H9 (cell line): ENCODE results near the gene BICD2. TPM values are rescaled to one million over a fixed set of nuclear protein-coding genes. Genes with fewer than 3 reads are reported as not detected.

Experiments
- DNase-seq: peaks from one replicate; pipeline ENCODE4 v3.0.0-alpha.2; 2017
- H2AFZ ChIP-seq: one replicate; pipeline ENCODE4 v1.6.1; 2013; ENCODE audit warnings: mild to moderate bottlenecking, low read length, control low read depth, moderate library complexity
- H2AK5ac ChIP-seq: 2 replicates; pipeline ENCODE4 v1.6.1; 2013; ENCODE audit warnings: low read length, control low read depth, mixed read lengths; ENCODE audit not compliant: insufficient read length
- H2BK120ac ChIP-seq: one replicate; pipeline ENCODE4 v1.6.1; 2013; ENCODE audit warnings: low read depth, mild to moderate bottlenecking, low read length, control low read depth, inconsistent platforms; ENCODE audit not compliant: poor library complexity, severe bottlenecking
- H2BK12ac ChIP-seq: 2 replicates; pipeline ENCODE4 v1.6.1; 2013; ENCODE audit warnings: low read length, control low read depth, mixed read lengths, low read depth; ENCODE audit not compliant: insufficient read length
- H2BK15ac ChIP-seq: 2 replicates; pipeline ENCODE4 v1.6.1; 2013; ENCODE audit warnings: low read depth, low read length, control low read depth
- H2BK20ac ChIP-seq: one replicate; pipeline ENCODE4 v1.6.1; 2013; ENCODE audit warnings: low read depth, mild to moderate bottlenecking, low read length, control low read depth, inconsistent platforms; ENCODE audit not compliant: poor library complexity, severe bottlenecking
- H2BK5ac ChIP-seq: 2 replicates; pipeline ENCODE4 v1.6.1; 2013; ENCODE audit warnings: low read length, control low read depth, mixed read lengths; ENCODE audit not compliant: insufficient read length
- H3K14ac ChIP-seq: 2 replicates; pipeline ENCODE4 v1.6.1; 2013; ENCODE audit warnings: low read length, control low read depth; ENCODE audit not compliant: insufficient read depth
- H3K18ac ChIP-seq: 2 replicates; pipeline ENCODE4 v1.6.1; 2013; ENCODE audit warnings: low read depth, mild to moderate bottlenecking, mixed read lengths, low read length, control low read depth; ENCODE audit not compliant: insufficient read length
- H3K23ac ChIP-seq: 2 replicates; pipeline ENCODE4 v1.6.1; 2013; ENCODE audit warnings: low read length, control low read depth, mixed read lengths, low read depth; ENCODE audit not compliant: insufficient read length
- H3K23me2 ChIP-seq: 2 replicates; pipeline ENCODE4 v1.6.1; 2013; ENCODE audit warnings: low read depth, mild to moderate bottlenecking, mixed read lengths, low read length, control low read depth; ENCODE audit not compliant: insufficient read length, poor library complexity, severe bottlenecking
- H3K27ac ChIP-seq: 2 replicates; pipeline ENCODE4 v1.5.1; 2013; ENCODE audit warnings: low read length, control low read depth, mixed read lengths, low read depth; ENCODE audit not compliant: insufficient read length
- H3K27me3 ChIP-seq: 2 replicates; pipeline ENCODE4 v1.6.1; 2013; ENCODE audit warnings: low read length, control low read depth, inconsistent platforms; ENCODE audit not compliant: insufficient read depth
- H3K4ac ChIP-seq: 2 replicates; pipeline ENCODE4 v1.6.1; 2013; ENCODE audit warnings: low read depth, mild to moderate bottlenecking, control low read depth, inconsistent platforms, low read length, moderate library complexity
- H3K4me1 ChIP-seq: 2 replicates; pipeline ENCODE4 v1.6.1; 2013; ENCODE audit warnings: low read length, control low read depth, inconsistent platforms; ENCODE audit not compliant: insufficient read depth
- H3K4me2 ChIP-seq: 2 replicates; pipeline ENCODE4 v1.6.1; 2013; ENCODE audit warnings: low read length, control low read depth, mixed read lengths; ENCODE audit not compliant: insufficient read length, insufficient read depth
- H3K56ac ChIP-seq: 2 replicates; pipeline ENCODE4 v1.6.1; 2013; ENCODE audit warnings: low read depth, mild to moderate bottlenecking, mixed read lengths, low read length, control low read depth; ENCODE audit not compliant: insufficient read length
- H3K79me1 ChIP-seq: 2 replicates; pipeline ENCODE4 v1.6.1; 2013; ENCODE audit warnings: low read depth, mild to moderate bottlenecking, moderate library complexity, low read length, control low read depth, inconsistent platforms; ENCODE audit not compliant: insufficient read depth, poor library complexity, severe bottlenecking
- H3K79me2 ChIP-seq: 2 replicates; pipeline ENCODE4 v1.6.1; 2013; ENCODE audit warnings: low read length, control low read depth, inconsistent platforms; ENCODE audit not compliant: insufficient read depth
- H3K9ac ChIP-seq: 2 replicates; pipeline ENCODE4 v1.6.1; 2013; ENCODE audit warnings: low read length, control low read depth, mixed read lengths; ENCODE audit not compliant: insufficient read length; ENCODE audit errors: extremely low read depth
- H3K9me3 ChIP-seq: one replicate; pipeline ENCODE4 v1.6.1; 2013; ENCODE audit warnings: low read depth, low read length, inconsistent platforms; ENCODE audit not compliant: control insufficient read depth
- H3T11ph ChIP-seq: one replicate; pipeline ENCODE4 v1.6.1; 2013; ENCODE audit warnings: mild to moderate bottlenecking, low read length, control low read depth, inconsistent platforms
- H4K20me1 ChIP-seq: one replicate; pipeline ENCODE4 v1.6.1; 2013; ENCODE audit not compliant: control insufficient read depth, insufficient read length, insufficient read depth
- H4K5ac ChIP-seq: 2 replicates; pipeline ENCODE4 v1.6.1; 2013; ENCODE audit warnings: low read depth, mild to moderate bottlenecking, mixed read lengths, low read length, control low read depth; ENCODE audit not compliant: insufficient read length
- H4K8ac ChIP-seq: replicated peaks from 2 replicates; pipeline ENCODE4 v1.6.1; 2013; ENCODE audit warnings: low read length, control low read depth, mixed read lengths, low read depth; ENCODE audit not compliant: insufficient read length
- H4K91ac ChIP-seq: 2 replicates; pipeline ENCODE4 v1.6.1; 2013; ENCODE audit warnings: low read depth, mild to moderate bottlenecking, moderate library complexity, mixed read lengths, low read length, control low read depth; ENCODE audit not compliant: insufficient read length
- H3K27ac Mint-ChIP-seq, 3 experiments: 2 replicates in 2 of 3; 3 replicates in 1 of 3; pipeline ENCODE4 v1.8.0; 2020 to 2021; ENCODE audit warnings: mixed read lengths in 3 of 3, mild to moderate bottlenecking in 1 of 3, moderate library complexity in 1 of 3
- H3K27me3 Mint-ChIP-seq: 2 replicates; pipeline ENCODE4 v1.8.0; 2021; ENCODE audit warnings: low read depth, mild to moderate bottlenecking, moderate library complexity, mixed read lengths
- H3K36me3 Mint-ChIP-seq, 3 experiments: 2 replicates in 2 of 3; 3 replicates in 1 of 3; pipeline ENCODE4 v1.8.0; 2020 to 2021; ENCODE audit warnings: low read depth in 3 of 3, mixed read lengths in 3 of 3; ENCODE audit not compliant: insufficient read depth in 1 of 3
- H3K4me1 Mint-ChIP-seq, 2 experiments: 2 replicates each; pipeline ENCODE4 v1.8.0; 2020; ENCODE audit warnings: mixed read lengths in 2 of 2
- H3K4me3 Mint-ChIP-seq, 2 experiments: 2 replicates in 1 of 2; 3 replicates in 1 of 2; pipeline ENCODE4 v1.8.0; 2020 to 2021; ENCODE audit warnings: mild to moderate bottlenecking in 2 of 2, mixed read lengths in 2 of 2, moderate library complexity in 1 of 2
- H3K9me3 Mint-ChIP-seq, 2 experiments: 2 replicates in 1 of 2; 3 replicates in 1 of 2; pipeline ENCODE4 v1.8.0; 2020; ENCODE audit warnings: mild to moderate bottlenecking in 2 of 2, mixed read lengths in 2 of 2, moderate library complexity in 1 of 2
- CTCF ChIP-seq: fragments of 200-600 bp; sonication (generic); conservative IDR thresholded peaks from 3 replicates; pipeline ENCODE4 v1.8.0; 2021; ENCODE audit warnings: antibody characterized with exemption, mild to moderate bottlenecking
- WGBS: extraction: QIAGEN DNeasy Blood & Tissue Kit; methylation state at CpG from one replicate; pipeline ENCODE4 v1.1.7; 2013; ENCODE audit warnings: missing lambda C conversion rate, low lambda C conversion rate, mixed read lengths; ENCODE audit not compliant: insufficient read length; ENCODE audit errors: extremely low coverage; 5-methylcytosine and 5-hydroxymethylcytosine counted together
- total RNA-seq: library from RNA; stranded (reverse); gene quantifications from 2 replicates; pipeline ENCODE4 v1.2.1, GENCODE V29; 2021

Gene BICD2
- total RNA-seq, 1 experiment from 2014 or later: 22.3 TPM

- Mint-ChIP-seq H3K9me3 (no peaks in the 10 kb centered on the region), H3K4me1 (no peaks in the 10 kb centered on the region), H3K27ac (no peak overlapping the region), H3K27me3 (no peaks in the 10 kb centered on the region), H3K36me3 (peaks cover 29 to 80% (median 71%) of the 10 kb centered on the region in 3 experiments; a peak in 6 of 7 replicates), H3K4me3 (no peak overlapping the region)
- no peak overlapping the region for H3K56ac ChIP-seq
- no peak overlapping the region for H3K4me2 ChIP-seq
- H3K4ac ChIP-seq: no peak overlapping the region
- no peak overlapping the region for H3T11ph ChIP-seq
- no peak overlapping the region for H3K14ac ChIP-seq
- H3K9ac ChIP-seq: no peak overlapping the region
- H3K23me2 ChIP-seq: no peaks in the 10 kb centered on the region
- H2AK5ac ChIP-seq: no peak overlapping the region
- H4K20me1 ChIP-seq: no peaks in the 10 kb centered on the region
- H2BK20ac ChIP-seq: no peak overlapping the region
- no peak for TF ChIP-seq CTCF
- no peak overlapping the region for H2BK12ac ChIP-seq
- no peaks in the 10 kb centered on the region for H3K27me3 ChIP-seq
- H3K79me2 ChIP-seq: no peaks in the 10 kb centered on the region
- no peak overlapping the region for H4K5ac ChIP-seq
- H2BK15ac ChIP-seq: no peak overlapping the region
- H2AFZ ChIP-seq: no peak overlapping the region
- H3K4me1 ChIP-seq: no peaks in the 10 kb centered on the region
- no peak overlapping the region for H3K27ac ChIP-seq
- no peaks in the 10 kb centered on the region for H3K9me3 ChIP-seq
- H2BK120ac ChIP-seq: no peak overlapping the region
- no peak overlapping the region for H4K91ac ChIP-seq
- H3K23ac ChIP-seq: no peak overlapping the region
- H3K18ac ChIP-seq: no peak overlapping the region
- no CpG with 5 or more reads among the region's 17 CpGs for WGBS
- no peak overlapping the region for H2BK5ac ChIP-seq
- no peak for DNase-seq
- H3K79me1 ChIP-seq: no peaks in the 10 kb centered on the region
- no peak overlapping the region for H4K8ac ChIP-seq
Observed at GRCh38 chr9:92715488-92716231, 49.0 kb downstream of the BICD2 start.
